CD14-positive monocyte (primary cell): Measurements from ENCODE around the gene HS6ST2. TPM values are rescaled to one million over a fixed set of nuclear protein-coding genes. Genes with fewer than 3 reads are reported as not detected.

Source experiments
- DNase-seq, 3 donors: peaks; one replicate each; pipeline ENCODE4 v3.0.0-alpha.2; 2011 to 2022
- H2AFZ ChIP-seq: 2 replicates; pipeline ENCODE4 v1.6.0; 2012; ENCODE audit warnings: mild to moderate bottlenecking, low read depth, low read length, inconsistent platforms; ENCODE audit not compliant: insufficient read depth, poor library complexity, severe bottlenecking
- H3K27ac ChIP-seq, 2 donors: 1 replicate in 1 of 2; 2 replicates in 1 of 2; pipeline ENCODE4 v1.5.1; 2012 to 2013; ENCODE audit warnings: low read length in 2 of 2, control low read depth in 1 of 2, inconsistent platforms in 1 of 2, low read depth in 1 of 2, mild to moderate bottlenecking in 1 of 2
- H3K27me3 ChIP-seq, 2 donors: one replicate each; pipeline versions ENCODE4 v1.6.0 to v1.6.1; 2011 to 2013; ENCODE audit warnings: low read length in 2 of 2; ENCODE audit not compliant: control insufficient read depth in 2 of 2, insufficient read depth in 2 of 2
- H3K36me3 ChIP-seq, 2 donors: replicated peaks in 1 of 2; 1 replicate in 1 of 2; 2 replicates in 1 of 2; pipeline versions ENCODE4 v1.5.1 to v1.6.1; 2012 to 2013; ENCODE audit warnings: low read length in 2 of 2, control low read depth in 1 of 2, inconsistent platforms in 1 of 2, mild to moderate bottlenecking in 1 of 2; ENCODE audit not compliant: insufficient read depth in 2 of 2, control insufficient read depth in 1 of 2
- H3K4me1 ChIP-seq, 2 donors: 1 replicate in 1 of 2; 2 replicates in 1 of 2; pipeline versions ENCODE4 v1.5.1 to v1.6.1; 2012 to 2013; ENCODE audit warnings: low read length in 2 of 2, control low read depth in 1 of 2, inconsistent platforms in 1 of 2, mild to moderate bottlenecking in 1 of 2, moderate library complexity in 1 of 2; ENCODE audit not compliant: insufficient read depth in 2 of 2, control insufficient read depth in 1 of 2
- H3K4me2 ChIP-seq: replicated peaks from 2 replicates; pipeline ENCODE3; 2012; ENCODE audit warnings: low read length, moderate library complexity, mild to moderate bottlenecking; ENCODE audit not compliant: poor library complexity, severe bottlenecking; ENCODE audit errors: extremely low read depth
- H3K4me3 ChIP-seq, 3 experiments: fragments of 200-600 bp in 1 of 3; sonication (generic) in 1 of 3; replicated peaks in 1 of 3; 1 replicate in 2 of 3; 2 replicates in 1 of 3; pipeline ENCODE4 v1.5.1; 2011 to 2013; ENCODE audit warnings: low read length in 3 of 3, mild to moderate bottlenecking in 3 of 3, control low read depth in 2 of 3, low read depth in 2 of 3, inconsistent platforms in 1 of 3, moderate library complexity in 1 of 3
- H3K79me2 ChIP-seq: 2 replicates; pipeline ENCODE4 v1.6.0; 2012; ENCODE audit warnings: mild to moderate bottlenecking, control low read depth, inconsistent platforms, low read length, moderate library complexity; ENCODE audit not compliant: insufficient read depth
- H3K9ac ChIP-seq: 2 replicates; pipeline ENCODE4 v1.6.0; 2017; ENCODE audit warnings: low read length, mild to moderate bottlenecking; ENCODE audit not compliant: insufficient read depth, poor library complexity, severe bottlenecking
- H3K9me3 ChIP-seq, 2 donors: replicated peaks in 1 of 2; 1 replicate in 1 of 2; 2 replicates in 1 of 2; pipeline versions ENCODE4 v1.5.1 to v1.6.1; 2012 to 2013; ENCODE audit warnings: low read length in 2 of 2, control low read depth in 1 of 2; ENCODE audit not compliant: control insufficient read depth in 1 of 2, insufficient read depth in 1 of 2
- H4K20me1 ChIP-seq: 2 replicates; pipeline ENCODE4 v1.6.0; 2012; ENCODE audit warnings: mild to moderate bottlenecking, low read length, control low read depth, moderate library complexity; ENCODE audit not compliant: insufficient read depth
- H3K27ac Mint-ChIP-seq, 7 donors: one replicate each; pipeline ENCODE4 v1.8.0; 2020; ENCODE audit warnings: mild to moderate bottlenecking in 7 of 7, mixed read lengths in 7 of 7, moderate library complexity in 6 of 7, inconsistent platforms in 2 of 7
- H3K27me3 Mint-ChIP-seq, 3 donors: one replicate each; pipeline ENCODE4 v1.8.0; 2021 to 2022; ENCODE audit warnings: low read depth in 3 of 3, mild to moderate bottlenecking in 3 of 3, mixed read lengths in 3 of 3, moderate library complexity in 3 of 3, inconsistent platforms in 1 of 3
- H3K36me3 Mint-ChIP-seq, 2 donors: one replicate each; pipeline ENCODE4 v1.8.0; 2020; ENCODE audit warnings: mixed read lengths in 2 of 2, inconsistent platforms in 1 of 2, mild to moderate bottlenecking in 1 of 2
- H3K4me1 Mint-ChIP-seq: one replicate; pipeline ENCODE4 v1.8.0; 2020; ENCODE audit warnings: mild to moderate bottlenecking, mixed read lengths
- H3K4me3 Mint-ChIP-seq, 2 donors: one replicate each; pipeline ENCODE4 v1.8.0; 2020; ENCODE audit warnings: mild to moderate bottlenecking in 2 of 2, mixed read lengths in 2 of 2, moderate library complexity in 1 of 2
- H3K9me3 Mint-ChIP-seq, 7 donors: one replicate each; pipeline ENCODE4 v1.8.0; 2020 to 2022; ENCODE audit warnings: mixed read lengths in 7 of 7, mild to moderate bottlenecking in 6 of 7, moderate library complexity in 6 of 7, inconsistent platforms in 2 of 7
- WGBS: methylation state at CpG from one replicate; pipeline ENCODE4 v1.1.5; 2013; ENCODE audit warnings: missing lambda C conversion rate; ENCODE audit not compliant: insufficient coverage; 5-methylcytosine and 5-hydroxymethylcytosine counted together
- intact Hi-C, 2 donors: fragments of 100-400 bp; cut with micrococcal nuclease; formaldehyde crosslinking; loops; one replicate each; pipeline versions ENCODE4 v1.15.0 to v1.15.1; 2023
- polyA plus RNA-seq, 3 donors: library from polyadenylated mRNA; depleted of rRNA in 1 of 3; unstranded in 2 of 3; stranded (reverse) in 1 of 3; fragments of 300-500 nt in 2 of 3; fragments of >200 nt in 1 of 3; fragmentation: Illumina TruSeq in 2 of 3; gene quantifications; 1 replicate in 2 of 3; 2 replicates in 1 of 3; pipeline ENCODE4 v1.2.3, GENCODE V29; 2012 to 2021
- TF ChIP-seq, protein P1 (sequence below): fragments of 200-600 bp; IDR thresholded peaks from one replicate; pipeline ENCODE4 v1.8.0; 2022; ENCODE audit warnings: antibody characterized with exemption, mild to moderate bottlenecking

Gene HS6ST2
- polyA plus RNA-seq, 3 donors, result not detected

DNA sequence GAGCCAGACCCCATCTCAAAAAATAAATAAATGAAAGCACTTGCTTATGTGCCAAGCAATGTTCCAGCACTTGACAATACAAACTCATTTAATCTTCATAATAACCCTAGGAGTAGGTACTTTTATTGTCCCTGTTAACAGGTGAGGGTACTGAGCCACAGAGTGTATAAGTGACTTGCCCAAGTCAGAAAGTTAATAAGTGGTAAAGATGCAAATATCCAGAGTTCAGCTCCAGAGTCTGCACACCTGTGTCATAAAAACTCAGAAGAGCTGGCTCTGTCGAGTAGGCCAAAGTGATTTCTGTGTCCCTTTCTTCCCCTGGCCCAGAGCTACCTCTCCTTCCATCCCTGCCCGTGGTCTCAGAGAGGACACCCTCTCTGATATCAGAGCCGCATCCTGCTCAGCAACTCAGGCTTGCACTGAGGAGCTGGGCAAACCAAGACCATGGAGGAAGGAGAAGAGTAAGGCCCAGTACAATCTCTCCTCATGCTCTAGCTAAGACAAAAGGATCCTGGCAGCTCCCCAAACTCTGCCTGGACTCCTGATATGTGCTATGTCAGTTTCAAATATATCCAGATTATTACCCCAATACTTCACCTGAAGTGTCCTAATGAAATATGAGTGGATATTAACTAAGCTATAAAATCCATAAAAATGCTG is 136.3 kb downstream of the HS6ST2 start:
- TF ChIP-seq, protein P1, sequence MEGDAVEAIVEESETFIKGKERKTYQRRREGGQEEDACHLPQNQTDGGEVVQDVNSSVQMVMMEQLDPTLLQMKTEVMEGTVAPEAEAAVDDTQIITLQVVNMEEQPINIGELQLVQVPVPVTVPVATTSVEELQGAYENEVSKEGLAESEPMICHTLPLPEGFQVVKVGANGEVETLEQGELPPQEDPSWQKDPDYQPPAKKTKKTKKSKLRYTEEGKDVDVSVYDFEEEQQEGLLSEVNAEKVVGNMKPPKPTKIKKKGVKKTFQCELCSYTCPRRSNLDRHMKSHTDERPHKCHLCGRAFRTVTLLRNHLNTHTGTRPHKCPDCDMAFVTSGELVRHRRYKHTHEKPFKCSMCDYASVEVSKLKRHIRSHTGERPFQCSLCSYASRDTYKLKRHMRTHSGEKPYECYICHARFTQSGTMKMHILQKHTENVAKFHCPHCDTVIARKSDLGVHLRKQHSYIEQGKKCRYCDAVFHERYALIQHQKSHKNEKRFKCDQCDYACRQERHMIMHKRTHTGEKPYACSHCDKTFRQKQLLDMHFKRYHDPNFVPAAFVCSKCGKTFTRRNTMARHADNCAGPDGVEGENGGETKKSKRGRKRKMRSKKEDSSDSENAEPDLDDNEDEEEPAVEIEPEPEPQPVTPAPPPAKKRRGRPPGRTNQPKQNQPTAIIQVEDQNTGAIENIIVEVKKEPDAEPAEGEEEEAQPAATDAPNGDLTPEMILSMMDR, result no peak
- no CpG with 5 or more reads among the region's 3 CpGs for WGBS
- no peak overlapping the region for H3K27ac ChIP-seq
- H3K4me1 Mint-ChIP-seq, result no peaks in the 10 kb centered on the region
- H2AFZ ChIP-seq, result no peak overlapping the region
- no peaks in the 10 kb centered on the region for H3K79me2 ChIP-seq
- H3K36me3 ChIP-seq, result no peaks in the 10 kb centered on the region
- no peak overlapping the region for H3K4me3 Mint-ChIP-seq
- H3K9me3 Mint-ChIP-seq, result no peaks in the 10 kb centered on the region
- H3K27ac Mint-ChIP-seq, result no peak overlapping the region
- H3K27me3 ChIP-seq, result no peaks in the 10 kb centered on the region
- no peak for DNase-seq
- no peaks in the 10 kb centered on the region for H3K4me1 ChIP-seq
- H3K4me3 ChIP-seq, result no peak overlapping the region
- H3K9ac ChIP-seq, result no peak overlapping the region
- H3K9me3 ChIP-seq, result no peaks in the 10 kb centered on the region
- no peaks in the 10 kb centered on the region for H3K36me3 Mint-ChIP-seq
- intact Hi-C loops, result no loop called here
- H4K20me1 ChIP-seq, result no peaks in the 10 kb centered on the region
- peaks cover 0 to 2% (median under 1%) of the 10 kb centered on the region in 3 donors for H3K27me3 Mint-ChIP-seq
- no peak overlapping the region for H3K4me2 ChIP-seq

DNA sequence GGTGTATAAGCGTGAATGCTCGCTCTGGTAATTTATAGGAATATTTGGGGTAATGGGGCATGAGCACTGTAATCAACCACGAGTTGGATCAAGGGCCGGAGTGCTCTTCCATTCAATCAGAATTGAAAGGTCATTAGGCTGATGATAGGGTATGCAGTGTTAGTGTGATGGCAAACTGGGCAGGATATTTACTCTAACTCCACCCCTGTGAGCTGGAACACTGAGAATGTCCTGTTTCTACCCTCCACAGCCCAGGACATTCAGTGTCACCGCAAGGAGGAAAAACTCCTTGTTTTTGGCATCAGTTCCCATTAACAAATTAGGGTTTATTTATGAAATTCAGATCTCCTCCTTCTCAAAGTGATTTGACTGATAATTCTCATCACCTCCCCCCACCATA is 137.8 kb downstream of the HS6ST2 start:
- DNase-seq, result no peak
- H4K20me1 ChIP-seq, result no peaks in the 10 kb centered on the region
- H3K79me2 ChIP-seq, result no peaks in the 10 kb centered on the region
- intact Hi-C loops, result no loop called here
- no peak overlapping the region for H3K27ac ChIP-seq
- no peaks in the 10 kb centered on the region for H3K27me3 ChIP-seq
- H3K27ac Mint-ChIP-seq, result no peak overlapping the region
- H3K9me3 ChIP-seq, result no peaks in the 10 kb centered on the region
- no peaks in the 10 kb centered on the region for H3K9me3 Mint-ChIP-seq
- TF ChIP-seq, protein P1, result no peak
- no peaks in the 10 kb centered on the region for H3K4me1 ChIP-seq
- no peak overlapping the region for H3K9ac ChIP-seq
- H3K36me3 ChIP-seq, result no peaks in the 10 kb centered on the region
- no peak overlapping the region for H2AFZ ChIP-seq
- H3K27me3 Mint-ChIP-seq, result peaks cover 0 to 2% (median 0%) of the 10 kb centered on the region in 3 donors
- H3K36me3 Mint-ChIP-seq, result no peaks in the 10 kb centered on the region
- no CpG with 5 or more reads among the region's 5 CpGs for WGBS
- H3K4me3 ChIP-seq, result no peak overlapping the region
- no peak overlapping the region for H3K4me3 Mint-ChIP-seq
- H3K4me1 Mint-ChIP-seq, result no peaks in the 10 kb centered on the region
- no peak overlapping the region for H3K4me2 ChIP-seq
